Ovary (tissue), 3 donors: ENCODE data around the gene ELOA.

Experiments
- CTCF ChIP-seq, 3 donors: fragments of 450-650 bp in 2 of 3; fragments of 200-600 bp in 1 of 3; IDR thresholded peaks; one replicate each; pipeline versions ENCODE4 v1.5.1 to v1.8.0; 2016 to 2022; ENCODE audit warnings: antibody characterized with exemption in 3 of 3, mild to moderate bottlenecking in 1 of 3
- POLR2A ChIP-seq: fragments of 450-650 bp; IDR thresholded peaks from one replicate; pipeline ENCODE4 v1.6.1; 2017; ENCODE audit warnings: antibody characterized with exemption, mild to moderate bottlenecking, moderate library complexity
- donor health status: DM: no; HTN: no; CAD: no.

- no peak for TF ChIP-seq CTCF (IDR thresholded peaks at IDR 0.05)
- TF ChIP-seq POLR2A, result no peak
These were observed 10.7 kb upstream of the ELOA start for GRCh38 chr1:23732363-23733224.
